ENCODE data around the gene IFNL2.

GRCh38 chr19:39299404-39299803 lies 31.2 kb downstream of the IFNL2 start:
- no peak for TF ChIP-seq CLOCK (CRISPR knock-in tag; IDR thresholded peaks at IDR 0.05; ENCODE audit: borderline replicate concordance)
- no peak for TF ChIP-seq TEAD4 (IDR thresholded peaks at IDR 0.05; ENCODE audit: low read length)
- TF ChIP-seq TEAD4 (CRISPR knock-in tag; IDR thresholded peaks at IDR 0.05; ENCODE audit: borderline replicate concordance) = no peak
- no peak for TF ChIP-seq CSDE1 (IDR thresholded peaks at IDR 0.05)
- no peak for TF ChIP-seq NR2C2 (CRISPR knock-in tag; IDR thresholded peaks at IDR 0.05)
- TF ChIP-seq NR2C2 (tag; IDR thresholded peaks at IDR 0.05) = no peak
- TF ChIP-seq ATF6 (CRISPR knock-in tag; IDR thresholded peaks at IDR 0.05) = no peak
- no peak for TF ChIP-seq MTA3 (IDR thresholded peaks at IDR 0.05; ENCODE audit: borderline replicate concordance)
- TF ChIP-seq ZNF263 (CRISPR knock-in tag; IDR thresholded peaks at IDR 0.05; ENCODE audit: borderline replicate concordance) = no peak
- TF ChIP-seq ZNF121 (CRISPR knock-in tag; conservative IDR thresholded peaks at IDR 0.05) = no peak

Data from K562 (cell line).